DMS153 treated with DMSO at 0.1 percent for 48 hours (cell line): Measurements from ENCODE around the gene XIRP1.
"Not testable (repeated sequence)": the region's sequence is repeated elsewhere in the genome, so short reads cannot be mapped to it uniquely, and the experiment has no call there.

Experiments
- DNase-seq: peaks from one replicate; lab custom pipeline; 2025; ENCODE audit not compliant: unreplicated experiment; lab: John Stamatoyannopoulos, UW

XIRP1 gene, protein sequence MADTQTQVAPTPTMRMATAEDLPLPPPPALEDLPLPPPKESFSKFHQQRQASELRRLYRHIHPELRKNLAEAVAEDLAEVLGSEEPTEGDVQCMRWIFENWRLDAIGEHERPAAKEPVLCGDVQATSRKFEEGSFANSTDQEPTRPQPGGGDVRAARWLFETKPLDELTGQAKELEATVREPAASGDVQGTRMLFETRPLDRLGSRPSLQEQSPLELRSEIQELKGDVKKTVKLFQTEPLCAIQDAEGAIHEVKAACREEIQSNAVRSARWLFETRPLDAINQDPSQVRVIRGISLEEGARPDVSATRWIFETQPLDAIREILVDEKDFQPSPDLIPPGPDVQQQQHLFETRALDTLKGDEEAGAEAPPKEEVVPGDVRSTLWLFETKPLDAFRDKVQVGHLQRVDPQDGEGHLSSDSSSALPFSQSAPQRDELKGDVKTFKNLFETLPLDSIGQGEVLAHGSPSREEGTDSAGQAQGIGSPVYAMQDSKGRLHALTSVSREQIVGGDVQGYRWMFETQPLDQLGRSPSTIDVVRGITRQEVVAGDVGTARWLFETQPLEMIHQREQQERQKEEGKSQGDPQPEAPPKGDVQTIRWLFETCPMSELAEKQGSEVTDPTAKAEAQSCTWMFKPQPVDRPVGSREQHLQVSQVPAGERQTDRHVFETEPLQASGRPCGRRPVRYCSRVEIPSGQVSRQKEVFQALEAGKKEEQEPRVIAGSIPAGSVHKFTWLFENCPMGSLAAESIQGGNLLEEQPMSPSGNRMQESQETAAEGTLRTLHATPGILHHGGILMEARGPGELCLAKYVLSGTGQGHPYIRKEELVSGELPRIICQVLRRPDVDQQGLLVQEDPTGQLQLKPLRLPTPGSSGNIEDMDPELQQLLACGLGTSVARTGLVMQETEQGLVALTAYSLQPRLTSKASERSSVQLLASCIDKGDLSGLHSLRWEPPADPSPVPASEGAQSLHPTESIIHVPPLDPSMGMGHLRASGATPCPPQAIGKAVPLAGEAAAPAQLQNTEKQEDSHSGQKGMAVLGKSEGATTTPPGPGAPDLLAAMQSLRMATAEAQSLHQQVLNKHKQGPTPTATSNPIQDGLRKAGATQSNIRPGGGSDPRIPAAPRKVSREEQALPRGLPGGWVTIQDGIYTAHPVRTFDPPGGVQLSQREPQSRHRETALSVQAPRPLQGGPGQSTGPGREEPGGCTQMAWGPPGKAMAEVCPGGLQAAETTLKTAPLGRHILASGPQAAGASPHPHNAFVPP (N-terminal part only)

DNA sequence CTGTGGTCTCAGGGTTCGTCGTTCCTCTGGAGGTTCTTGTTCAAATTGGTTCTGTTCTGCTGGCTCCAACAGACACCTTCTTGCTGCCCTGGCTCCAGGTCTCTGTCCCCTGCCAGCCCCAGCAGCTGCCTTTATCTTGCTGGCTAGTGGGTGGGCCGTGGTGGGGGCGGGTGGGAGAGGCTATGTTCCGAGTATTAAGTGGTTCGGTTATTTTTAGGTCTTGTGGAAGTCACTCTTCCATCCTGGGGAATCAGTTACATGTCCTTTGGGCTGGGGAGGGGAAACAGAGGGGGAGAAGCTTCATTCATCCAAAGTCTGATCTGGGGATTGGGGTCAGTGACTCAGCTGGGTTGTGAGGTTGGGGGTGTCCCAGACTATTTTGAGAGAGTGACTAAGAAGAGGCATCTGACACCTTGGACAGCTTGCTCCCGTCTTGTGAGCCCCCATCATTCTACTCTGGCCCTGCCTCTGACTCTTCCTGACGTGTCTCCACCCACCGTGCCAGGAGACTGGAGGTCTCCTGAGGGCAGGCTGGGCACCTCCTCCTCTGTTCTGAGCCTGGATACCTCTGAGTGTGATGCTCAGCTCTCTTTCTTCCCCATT lies at the start of gene XIRP1:
Gene XIRP1, minus strand, starts transcription at position 106 of the 603 bp plus-strand sequence. CDS start 3,150 bp downstream, outside the sequence.
- DNase-seq, result no peak

DNA sequence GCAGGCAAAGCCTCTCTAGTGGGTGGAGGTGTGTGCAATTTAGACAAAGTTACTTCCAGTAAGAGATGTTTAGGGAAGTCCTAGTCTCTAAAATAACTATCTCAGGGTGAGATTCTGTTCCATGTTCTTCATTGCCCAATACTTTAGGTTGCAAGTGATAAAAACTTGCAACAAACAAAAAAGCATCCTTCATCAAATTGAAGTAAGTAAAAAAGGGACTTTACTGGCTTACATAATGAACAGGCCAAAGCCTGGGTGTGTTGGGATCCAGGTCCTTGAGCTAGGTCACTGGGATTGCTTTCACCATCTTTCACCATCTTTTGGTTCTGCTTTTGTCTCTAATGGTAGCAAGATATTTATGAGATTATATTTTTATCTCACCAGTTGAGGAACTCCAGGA lies 49.2 kb upstream of the XIRP1 start:
- no peak for DNase-seq

DNA sequence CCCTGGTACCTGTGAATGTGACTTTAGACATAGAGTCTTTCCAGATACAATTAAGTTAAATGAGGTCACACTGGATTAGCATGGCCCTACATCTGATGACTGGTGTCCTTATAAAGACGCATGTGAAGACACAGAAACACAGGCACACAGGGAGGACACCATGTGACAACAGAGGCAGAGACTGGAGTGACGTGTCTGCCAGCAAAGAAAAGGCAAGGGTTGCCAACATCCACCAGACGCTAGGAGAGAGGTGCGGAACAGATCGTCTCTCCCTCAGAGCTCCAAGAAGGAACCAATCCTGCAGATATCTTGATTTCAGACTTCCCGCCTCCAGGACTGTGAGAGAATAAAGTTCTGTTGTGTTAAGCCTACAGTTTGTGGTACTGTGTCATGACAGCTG lies 44.6 kb upstream of the XIRP1 start:
- no peak for DNase-seq

DNA sequence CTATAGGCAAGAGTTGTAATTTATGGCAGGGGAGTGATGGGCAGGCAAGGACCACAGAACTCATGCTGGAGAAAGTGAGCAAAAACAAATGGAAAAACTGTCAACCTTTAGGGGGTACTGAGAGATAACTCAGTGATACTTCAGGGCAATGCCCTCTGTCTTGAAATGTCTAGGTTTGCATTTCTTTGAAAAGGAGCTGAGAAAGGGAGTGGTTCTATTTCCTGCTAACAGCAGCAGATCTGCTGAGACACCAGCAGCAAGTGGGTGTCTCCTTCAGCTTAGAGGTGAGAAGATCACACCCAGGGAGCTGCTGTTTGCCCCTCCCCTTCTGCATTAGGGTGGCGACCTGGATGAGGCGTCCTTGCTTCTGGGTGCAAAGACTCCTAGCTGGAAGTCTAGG lies 42.3 kb upstream of the XIRP1 start:
- no peak for DNase-seq

DNA sequence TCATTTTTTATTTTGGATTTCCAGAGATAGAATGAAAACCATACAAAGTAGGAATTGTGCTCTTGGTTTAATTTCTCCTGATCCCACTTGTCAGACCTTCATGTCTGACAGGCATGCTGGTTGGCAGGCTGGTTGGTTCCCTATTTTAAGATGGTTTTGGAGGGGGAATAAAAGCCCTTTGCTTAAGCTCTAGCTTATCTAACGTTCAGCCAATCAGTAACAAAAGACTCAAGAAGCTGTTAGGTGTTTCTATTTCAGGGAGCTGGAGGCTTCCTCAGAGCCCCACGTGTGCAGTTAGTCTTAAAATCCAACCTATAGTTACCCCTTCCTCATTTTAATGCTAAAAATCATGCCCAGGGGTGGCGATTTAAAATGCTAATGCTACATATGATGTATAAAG lies 40.5 kb upstream of the XIRP1 start:
- no peak for DNase-seq

DNA sequence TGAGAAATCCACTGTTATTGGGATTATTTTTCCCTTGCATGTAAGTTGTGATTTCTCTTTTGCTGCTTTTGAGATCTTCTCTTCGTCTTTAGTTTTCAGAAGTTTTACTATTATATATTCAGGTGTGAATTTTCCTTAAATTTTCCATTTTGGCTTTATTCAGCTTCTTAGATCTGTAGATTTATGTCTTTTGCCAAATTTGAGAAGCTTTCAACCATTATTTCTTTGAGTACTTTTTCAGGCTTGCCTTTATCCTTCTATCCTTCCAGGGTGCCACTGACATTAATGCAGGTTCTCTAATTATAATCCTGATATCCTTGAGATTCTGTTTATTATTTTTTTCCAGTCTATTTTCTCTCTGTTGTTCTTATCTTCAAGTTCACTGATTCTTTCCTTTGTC lies 38.1 kb upstream of the XIRP1 start:
- DNase-seq, result no peak

DNA sequence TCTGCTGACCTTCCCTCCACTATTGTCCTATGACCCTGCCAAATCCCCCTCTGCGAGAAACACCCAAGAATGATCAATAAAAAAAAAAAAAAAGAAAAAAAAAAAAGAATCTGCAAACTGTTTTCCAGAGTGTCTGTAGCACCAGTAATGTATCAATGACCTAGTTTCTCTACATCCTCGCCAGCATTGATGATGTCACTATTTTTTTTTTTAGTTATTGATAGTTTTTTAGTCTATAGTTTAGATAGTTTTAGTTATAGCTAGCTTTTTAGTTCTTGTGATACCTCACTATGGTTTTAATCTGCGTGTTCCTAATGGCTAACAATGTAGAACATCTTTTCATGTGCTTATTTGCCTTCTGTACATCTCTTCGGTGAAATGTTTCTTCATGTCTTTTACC lies 36.1 kb upstream of the XIRP1 start:
- no peak for DNase-seq

DNA sequence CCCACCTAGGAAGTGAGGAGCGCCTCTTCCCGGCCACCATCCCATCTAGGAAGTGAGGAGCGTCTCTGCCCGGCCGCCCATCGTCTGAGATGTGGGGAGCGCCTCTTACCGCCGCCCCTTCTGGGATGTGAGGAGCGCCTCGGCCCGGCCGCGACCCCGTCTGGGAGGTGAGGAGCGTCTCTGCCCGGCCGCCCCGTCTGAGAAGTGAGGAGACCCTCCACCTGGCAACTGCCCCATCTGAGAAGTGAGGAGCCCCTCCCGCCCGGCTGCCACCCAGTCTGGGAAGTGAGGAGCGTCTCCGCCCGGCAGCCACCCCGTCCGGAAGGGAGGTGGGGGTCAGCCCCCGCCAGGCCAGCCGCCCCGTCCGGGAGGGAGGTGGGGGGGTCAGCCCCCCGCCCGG lies 35.2 kb upstream of the XIRP1 start:
- not testable (repeated sequence) for DNase-seq

DNA sequence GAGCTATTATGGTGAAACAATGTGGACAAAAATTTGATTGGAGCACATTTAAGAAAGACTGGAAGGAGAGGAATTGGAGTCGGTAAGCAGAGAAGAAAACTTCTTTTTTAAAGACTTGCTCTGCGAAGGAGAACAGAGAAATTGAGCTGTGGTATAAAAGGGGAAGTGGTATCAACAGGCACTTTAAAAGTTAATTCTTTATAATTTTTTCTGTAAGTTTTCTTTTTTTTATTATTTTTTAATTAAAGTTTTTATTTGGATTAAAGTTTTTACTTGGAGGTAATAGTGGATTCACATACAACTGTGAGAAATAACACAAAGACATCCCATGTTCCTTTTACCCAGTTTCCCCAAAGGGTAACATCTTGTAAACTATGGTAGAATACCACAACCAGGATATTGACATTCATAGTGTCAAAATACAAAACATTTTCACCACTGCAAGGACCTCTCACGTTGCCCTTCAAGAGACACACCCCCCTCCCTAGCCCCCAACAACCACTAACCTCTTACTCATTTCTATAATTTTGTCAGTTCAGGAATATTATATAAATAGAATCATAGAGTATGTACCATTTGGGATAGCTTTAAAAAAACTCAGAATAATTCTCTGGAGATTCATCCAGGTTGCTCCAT lies 33.8 kb upstream of the XIRP1 start:
- DNase-seq, result no peak

DNA sequence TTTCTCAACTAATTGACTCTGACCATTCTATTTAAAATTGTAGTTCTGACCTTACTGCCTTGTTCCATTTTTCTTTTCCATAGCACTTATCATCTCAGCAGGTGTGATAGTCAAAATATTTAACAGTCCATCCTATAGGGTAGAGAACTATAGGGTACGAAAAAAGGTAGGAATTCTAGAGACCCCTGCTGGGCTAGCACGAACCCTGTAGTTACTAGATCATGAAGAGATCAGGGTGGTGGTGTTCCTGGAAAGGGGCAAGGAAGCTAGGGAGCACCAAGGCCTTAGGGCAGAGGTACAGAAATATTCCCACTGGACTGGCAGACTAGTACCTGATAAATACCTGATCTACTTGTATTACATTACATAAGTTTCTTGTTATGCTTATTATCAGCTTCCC lies 31.9 kb upstream of the XIRP1 start:
- DNase-seq, result no peak

DNA sequence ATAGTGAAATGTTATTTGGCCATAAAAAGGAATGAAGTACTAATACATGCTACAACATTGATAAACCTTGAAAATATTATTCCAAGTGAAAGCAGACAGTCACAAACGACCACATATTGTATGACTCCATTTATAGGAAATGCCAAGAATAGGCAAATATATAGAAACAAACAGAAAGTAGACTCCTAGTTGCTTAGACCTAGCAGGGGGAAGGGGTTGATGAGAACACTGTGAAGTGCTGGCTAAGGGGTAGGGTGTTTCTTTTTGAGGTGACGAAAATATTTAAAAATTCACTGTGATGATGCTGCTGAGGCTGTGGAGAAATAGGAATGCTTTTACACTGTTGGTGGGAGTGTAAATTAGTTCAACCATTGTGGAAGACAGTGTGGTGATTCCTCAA lies 30.5 kb upstream of the XIRP1 start:
- no peak for DNase-seq

DNA sequence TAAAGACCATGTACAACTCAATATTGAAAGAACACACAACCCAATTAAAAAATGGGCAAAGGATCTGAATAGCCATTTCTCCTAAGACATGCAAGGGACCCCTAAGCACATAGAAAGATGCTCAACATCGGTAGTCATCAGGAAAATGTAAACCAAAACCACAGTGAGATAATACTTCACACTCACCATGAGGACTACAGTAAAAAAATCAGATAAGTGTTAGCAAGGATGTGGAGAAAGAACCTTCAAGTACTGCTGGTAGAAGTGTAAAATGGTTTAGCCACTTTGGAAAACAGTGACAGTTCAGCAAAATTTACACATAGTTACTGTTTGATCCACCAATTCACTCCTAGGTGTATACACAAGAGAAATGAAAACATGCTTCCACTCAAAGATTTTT lies 30.1 kb upstream of the XIRP1 start:
- DNase-seq, result no peak

DNA sequence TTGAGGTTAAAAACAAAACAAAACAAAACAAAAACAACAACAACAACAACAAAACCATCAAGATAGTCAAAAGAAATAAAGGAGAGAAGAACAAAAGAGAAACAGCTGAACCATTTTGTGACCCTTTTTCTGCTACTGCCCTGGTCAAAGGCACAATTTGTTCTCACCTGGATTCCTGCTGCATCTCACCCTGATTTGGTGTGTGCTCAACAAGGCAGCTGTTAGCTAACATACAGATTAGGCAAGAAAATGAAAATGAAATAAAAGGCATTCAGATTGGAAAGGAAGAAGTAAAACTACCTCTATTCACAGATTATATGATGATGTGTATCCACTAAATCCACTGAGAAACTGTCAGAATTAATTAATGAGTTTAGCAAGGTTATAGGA lies 28.7 kb upstream of the XIRP1 start:
- no peak for DNase-seq

DNA sequence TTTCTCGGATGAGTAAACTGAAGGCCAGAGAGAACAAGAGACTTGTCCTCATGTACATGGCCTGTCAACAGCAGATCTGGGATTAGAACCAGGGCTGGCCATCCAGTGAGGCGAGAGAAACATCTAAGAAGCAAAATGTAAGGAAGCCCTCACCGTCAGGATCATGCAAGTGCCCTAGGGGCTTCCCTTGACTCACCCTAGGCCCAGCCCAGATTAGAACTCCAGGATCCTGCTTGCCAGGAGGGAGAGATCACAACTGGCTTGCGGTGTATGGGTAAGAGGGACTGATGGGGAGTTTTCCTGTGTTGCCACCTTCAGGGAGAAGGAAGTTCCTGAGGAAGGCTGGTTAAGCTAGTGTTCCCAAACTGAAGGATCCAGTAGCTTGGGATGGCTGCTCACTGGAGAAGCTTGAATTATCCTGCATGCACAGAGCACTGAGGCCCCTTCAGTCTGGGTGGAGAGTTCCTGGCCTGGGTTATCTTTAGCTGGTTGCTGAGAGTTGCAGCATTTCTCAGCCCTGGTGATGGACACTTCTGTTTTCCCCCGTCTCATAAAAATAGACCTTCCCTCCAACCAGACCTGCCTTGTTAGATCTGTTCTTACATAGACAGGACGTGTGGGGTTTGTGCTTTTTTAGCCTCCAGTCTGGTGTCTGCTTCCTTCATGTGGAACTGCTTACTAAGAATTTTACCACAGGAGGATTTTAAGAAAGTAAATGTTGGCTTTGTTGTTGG lies 28.2 kb upstream of the XIRP1 start:
- DNase-seq, result no peak

DNA sequence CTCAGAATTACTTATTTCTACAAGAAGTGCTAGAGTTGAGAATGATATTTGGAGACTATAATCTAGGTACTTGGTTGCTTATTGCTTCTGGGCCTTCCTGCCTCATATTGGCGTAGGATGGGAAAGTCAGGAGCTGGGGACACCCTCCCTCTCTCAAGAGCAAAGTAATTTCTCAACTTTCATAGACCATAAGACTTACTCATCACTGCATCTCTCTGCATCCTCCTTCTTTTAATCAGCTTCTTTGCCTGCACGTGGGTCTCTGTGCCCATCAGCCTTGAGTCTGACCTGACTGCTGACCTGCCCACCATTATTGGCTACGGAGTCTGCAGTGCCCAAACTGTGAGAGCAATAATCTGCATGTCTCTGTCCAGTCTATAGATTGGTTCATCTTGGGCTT lies 27.3 kb upstream of the XIRP1 start:
- DNase-seq, result no peak

DNA sequence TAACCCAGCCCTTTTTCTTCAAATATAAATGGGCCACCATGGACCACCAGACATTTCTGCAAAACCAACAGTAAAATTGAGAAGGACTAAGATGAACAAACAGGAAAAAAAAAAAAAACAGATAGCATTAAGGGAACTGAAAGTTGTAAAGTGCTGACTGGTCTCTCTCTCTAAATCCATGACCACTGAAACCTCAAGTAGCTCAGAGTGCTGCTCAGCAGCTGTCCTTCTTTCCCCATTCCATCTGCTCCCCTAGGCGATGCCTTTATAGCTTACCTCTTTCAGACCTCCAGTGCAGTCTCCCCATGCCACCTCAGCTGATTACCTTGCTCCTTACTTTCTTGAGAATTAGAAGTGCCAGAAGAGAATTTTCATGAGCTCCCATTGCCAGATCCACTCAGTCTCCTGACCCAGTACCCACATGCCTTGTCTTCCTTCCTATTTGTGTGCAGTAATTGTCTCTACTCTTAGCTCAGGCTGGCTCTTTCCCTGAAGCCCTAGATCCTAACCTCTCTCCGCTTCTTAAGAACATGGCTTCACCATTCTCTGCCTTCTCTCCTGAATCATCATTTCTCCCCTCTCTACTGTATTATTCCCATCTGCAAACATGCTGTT lies 23.9 kb upstream of the XIRP1 start:
- no peak for DNase-seq

DNA sequence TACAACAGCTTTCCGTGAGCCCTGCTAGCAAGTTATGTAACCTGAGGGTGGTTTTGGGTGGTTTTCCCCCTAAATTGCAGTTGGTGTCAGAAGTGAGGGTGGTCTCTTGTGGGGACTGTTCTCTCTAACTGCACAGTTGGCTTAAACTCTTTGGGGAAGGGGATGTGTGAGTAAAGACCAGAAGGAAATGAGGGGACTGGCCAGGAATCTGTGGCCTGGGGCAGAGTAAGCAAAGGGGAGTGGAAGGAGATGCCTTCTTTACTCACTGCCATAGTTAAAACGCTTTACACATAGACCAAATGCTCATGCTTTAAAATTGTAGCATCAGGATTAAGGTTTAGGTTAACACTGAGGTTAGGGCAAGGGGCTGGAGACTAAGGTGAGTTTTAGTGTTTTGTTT lies 21.2 kb upstream of the XIRP1 start:
- no peak for DNase-seq

DNA sequence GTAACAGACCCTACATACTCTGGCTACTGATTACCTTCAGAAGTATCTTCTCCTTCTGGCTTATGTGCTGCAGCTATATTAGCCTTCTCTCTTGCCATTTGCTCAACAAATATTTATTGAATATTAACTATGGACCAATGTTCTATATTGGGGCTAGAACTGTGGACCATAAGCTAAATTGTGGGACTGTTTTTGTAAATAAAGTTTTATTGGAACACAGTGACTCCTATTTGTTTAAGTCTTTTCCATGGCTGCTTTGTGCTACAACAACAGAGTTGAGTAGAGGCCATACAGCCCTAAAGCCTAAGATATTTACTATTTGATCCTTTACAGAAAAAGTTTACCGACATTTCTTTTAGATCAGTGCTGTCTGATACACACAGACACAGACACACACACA lies 20.3 kb upstream of the XIRP1 start:
- DNase-seq, result no peak

DNA sequence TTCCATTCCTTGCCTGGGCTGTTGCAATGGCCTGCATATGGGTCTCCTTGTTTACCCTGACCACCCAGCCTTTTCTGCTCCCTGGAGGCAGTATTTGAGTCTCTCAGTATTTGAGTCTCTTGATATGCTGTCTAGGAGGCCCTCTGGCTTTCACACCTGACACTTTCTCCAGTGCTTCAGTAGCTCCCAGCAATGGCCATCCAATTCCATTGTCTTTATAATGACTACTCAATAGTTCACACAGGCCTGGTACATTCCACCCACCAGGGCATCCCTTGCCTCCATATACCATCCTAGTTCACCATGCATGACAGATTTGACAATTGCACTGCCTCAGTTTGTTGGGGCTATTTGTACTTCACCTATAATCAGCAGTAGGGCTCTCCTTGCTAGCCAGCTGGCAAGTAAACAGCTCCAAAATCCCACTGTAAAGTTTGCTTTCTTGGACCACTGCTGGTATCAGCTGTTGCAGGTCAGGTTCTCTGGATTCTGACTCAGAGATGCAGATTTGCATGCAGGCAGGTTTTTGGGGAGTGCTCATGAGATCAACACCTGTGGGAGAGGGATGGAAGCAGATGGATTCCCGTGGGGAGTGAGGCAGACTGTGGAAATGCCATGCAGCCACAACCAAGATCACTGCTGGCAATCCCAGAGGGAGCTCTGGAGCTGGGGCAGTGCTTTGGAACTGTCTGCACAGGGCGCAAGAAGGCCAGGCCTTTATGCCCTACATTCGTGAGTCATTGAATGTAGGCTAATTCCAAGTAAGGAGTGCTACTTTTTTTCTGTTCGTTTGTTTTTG lies 19.1 kb upstream of the XIRP1 start:
- no peak for DNase-seq
